GM19035 (cell line): ENCODE measurements around the gene KCNA3.
"Not testable (repeated sequence)": the region's sequence is repeated elsewhere in the genome, so short reads cannot be mapped to it uniquely, and the experiment has no call there.

ENCODE experiments used
- ATAC-seq: cut with Tn5 transposase; IDR thresholded peaks from one replicate; pipeline ENCODE4 v1.9.1; 2021; ENCODE audit not compliant: unreplicated experiment

KCNA3 gene

DNA sequence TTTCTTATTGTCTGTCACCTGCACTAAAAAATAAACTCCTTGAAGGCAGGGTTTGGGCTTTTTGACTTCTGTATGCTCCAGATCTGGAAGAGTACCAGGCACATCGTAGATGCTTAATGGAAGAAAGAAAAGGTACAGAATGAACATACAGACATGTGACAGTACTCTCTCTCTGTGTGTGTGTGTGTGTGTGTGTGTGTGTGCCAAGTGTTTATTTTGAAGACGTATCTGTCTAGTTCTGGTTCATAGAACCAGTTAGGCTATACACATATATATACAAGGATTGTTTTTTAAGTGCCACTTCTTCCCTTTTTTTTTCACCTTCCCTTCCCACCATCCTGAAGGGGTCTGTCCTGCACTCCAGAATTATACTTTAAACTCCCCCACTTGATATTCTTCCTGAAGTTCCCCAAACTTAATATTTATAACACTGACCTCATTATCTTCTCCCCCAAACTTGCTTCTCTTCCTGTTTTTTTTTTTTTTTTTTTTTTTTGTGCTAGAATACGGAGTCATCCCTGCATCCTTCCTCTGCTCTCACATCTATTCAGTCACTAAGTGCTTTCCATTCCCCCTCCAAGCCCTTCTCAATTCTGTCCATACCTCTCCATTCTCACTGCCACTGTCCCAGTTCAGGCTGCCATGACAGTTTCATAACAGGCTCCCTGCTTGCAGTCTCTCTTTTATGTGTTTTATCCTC lies 5.4 kb upstream of the KCNA3 start:
- ATAC-seq: no peak

DNA sequence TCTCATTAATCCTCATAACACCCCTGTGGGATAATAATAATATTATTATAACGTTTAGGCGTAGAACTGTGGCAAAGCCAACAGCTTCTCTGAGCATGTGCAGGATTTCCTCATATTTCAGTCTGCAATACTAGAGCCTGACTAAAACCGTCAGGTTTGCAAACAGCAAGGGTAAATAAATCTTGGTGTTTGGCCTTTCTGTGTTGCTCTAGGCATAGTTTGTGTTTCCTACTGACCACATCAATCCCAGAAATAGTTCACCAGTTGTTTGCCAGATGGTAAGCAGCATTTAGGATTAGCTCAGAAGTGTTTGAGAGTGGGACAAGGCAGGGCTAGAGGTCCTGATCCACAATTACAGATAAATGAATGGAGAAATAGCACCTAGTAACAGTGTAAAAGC lies 2.8 kb upstream of the KCNA3 start:
- ATAC-seq: no peak

DNA sequence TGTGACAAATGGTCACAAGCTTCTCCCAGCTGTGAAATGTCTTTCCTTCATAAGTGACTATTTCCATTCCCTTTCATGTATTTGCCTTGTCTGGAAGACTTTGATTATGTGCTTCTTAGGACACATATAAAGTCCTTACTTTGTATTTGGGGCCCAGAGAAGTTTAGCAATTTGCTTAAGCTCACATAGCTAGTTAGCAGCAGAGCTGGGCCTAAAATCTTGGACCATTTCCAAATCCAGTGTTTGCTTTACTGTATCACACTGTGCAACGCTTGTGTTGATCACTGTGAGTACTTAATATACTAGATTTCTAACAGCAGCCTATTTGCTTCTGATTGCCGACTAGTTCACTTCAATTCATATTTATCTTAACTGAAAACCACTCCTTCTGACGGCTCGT lies 2.2 kb upstream of the KCNA3 start:
- no peak for ATAC-seq

DNA sequence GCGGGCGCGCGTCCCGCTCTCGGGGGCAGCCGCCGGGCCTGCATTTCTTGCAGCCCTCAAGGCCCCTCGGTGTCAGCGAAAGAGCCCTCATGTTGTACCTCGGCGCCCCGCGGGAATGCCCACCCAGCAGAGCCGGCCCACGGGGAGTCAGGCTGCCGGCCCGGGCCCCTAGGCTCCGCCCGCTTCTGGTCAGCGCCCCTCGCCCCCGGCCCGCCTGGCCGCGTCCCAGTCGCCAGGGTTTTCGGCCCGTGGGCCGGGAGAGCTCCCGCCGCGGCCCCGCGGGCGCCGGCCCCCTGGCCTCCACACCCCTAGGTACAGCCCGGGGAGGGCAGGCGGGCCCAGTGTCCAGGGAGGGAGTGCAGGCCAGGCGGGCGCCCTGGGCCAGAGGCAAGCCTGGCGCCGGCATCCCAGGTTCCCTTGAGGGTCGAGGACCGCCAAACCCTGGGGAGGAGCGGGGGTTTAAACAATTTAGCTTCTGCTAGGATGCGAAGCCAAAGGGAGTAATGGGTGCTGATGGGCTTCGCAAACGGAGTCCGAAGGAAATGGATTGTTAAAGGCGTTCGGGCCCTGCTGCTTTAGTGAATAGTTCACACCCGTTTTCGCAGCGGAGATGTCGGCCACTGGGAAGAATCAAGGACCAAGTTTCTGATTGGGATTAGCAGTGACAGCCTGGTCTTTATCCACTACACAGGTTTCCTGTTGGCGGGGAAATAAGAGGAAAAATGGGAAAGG lies 486 bp upstream of the KCNA3 start:
- ATAC-seq: no peak

DNA sequence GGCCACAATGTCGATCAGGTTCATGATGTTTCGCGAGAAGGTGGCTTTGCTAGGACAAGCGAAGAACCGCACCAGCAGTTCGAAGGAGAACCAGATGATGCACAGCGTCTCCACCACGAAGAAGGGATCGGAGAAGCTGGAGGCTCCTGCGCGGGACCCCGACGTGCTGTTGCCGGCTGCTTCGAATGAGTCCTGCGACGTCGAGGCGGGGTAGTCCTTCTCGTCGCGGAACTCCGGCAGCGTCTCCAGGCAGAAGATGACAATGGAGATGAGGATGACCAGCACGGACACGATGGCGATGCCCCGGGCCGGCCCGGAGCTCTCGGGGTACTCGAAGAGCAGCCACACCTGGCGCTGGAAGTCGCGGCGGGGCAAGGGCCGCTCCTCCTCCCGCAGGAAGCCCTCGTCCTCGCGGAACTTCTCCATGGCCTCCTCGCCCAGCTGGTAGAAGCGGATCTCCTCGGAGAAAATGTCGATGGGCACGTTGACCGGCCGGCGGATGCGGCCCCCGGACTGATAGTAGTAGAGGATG lies 869 bp downstream of the KCNA3 start:
- no peak for ATAC-seq

DNA sequence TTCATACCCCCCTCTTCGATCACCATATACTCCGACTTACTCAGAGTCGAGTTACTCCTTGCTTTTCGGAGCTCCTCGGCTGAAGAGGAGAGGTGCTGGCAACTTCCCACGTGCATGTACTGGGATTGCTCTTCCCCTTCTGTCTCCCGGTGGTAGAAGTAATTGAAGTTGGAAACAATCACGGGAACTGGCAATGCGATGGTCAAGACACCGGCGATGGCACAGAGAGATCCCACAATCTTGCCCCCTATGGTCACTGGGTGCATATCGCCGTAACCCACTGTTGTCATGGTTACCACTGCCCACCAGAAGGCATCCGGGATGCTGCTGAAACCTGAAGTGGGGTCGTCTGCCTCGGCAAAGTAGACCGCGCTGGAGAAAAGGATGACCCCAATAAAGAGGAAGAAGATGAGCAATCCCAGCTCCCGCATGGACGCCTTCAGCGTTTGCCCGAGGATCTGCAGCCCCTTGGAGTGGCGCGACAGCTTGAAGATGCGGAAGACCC lies 1.5 kb downstream of the KCNA3 start:
- ATAC-seq: no peak

DNA sequence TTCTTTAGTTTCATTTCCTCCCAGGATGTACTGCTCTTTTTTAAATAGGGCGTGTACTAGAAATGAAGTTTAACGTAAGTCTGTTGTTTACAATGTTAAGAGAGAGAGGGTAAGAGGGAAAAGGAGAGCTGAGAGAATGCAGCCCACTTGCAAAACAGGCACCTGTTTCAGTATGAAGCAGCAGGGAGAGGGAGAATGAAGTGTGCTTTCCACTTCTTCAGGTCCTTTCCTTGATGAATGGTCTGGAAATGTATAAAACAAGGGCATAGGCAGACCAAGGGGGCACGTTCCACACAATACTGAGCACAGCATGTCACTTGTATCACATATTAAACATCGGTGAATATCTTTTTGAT lies 2.0 kb downstream of the KCNA3 start:
- ATAC-seq: peak; percentile 41

DNA sequence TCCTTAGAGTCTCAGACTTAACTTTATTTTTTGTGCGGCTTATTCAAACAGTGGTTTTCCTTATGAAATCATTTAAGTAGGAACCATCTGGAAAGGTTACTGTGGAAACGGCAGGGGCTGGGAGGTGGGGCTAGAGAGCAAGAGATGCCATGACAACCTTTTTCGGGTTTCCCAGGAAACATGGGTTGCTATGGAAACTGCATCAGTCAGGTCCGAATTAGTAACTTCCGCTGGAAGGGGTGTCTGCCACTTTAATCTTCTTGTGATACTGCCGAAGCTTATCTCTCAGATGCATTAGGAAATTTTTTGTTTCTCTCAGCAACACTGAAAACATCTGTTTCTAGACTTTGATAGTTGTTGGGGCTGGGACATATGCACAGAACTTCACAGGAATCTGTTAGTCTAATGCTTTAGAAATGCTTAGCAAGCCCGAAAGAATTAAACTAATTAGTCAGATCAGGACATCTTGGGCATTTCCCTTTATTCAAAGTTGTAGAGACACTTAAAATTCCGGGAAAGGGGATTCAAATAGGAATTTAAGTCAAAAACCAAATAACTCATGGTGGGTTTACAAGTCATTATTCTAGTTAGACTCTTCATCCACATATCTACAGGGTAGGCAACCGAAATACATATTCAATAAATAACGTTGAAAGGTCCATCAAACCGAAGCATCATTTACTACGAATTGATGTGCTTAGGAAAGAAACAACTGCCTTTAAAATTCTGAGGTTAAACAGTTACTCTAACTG lies 2.6 kb downstream of the KCNA3 start:
- ATAC-seq: no peak

DNA sequence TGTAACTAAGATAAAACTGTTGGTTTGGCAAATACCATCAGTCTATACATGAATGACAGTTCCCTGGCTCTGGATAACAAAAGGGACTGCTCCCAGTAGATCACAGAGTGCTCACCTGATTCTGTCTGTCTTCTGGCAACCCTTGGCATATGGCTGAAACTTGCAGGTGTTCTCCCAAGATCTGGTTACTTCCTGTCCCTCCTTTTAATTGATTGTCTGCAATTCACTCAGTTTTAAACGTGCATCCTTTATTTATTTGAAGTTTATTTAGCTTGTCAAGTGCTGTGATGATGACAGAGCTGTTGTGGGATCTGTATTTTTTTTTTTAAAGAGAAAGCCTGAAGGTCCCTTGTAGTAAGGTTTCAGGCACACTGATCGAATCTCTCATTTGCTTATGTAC lies 3.4 kb downstream of the KCNA3 start:
- ATAC-seq: no peak

DNA sequence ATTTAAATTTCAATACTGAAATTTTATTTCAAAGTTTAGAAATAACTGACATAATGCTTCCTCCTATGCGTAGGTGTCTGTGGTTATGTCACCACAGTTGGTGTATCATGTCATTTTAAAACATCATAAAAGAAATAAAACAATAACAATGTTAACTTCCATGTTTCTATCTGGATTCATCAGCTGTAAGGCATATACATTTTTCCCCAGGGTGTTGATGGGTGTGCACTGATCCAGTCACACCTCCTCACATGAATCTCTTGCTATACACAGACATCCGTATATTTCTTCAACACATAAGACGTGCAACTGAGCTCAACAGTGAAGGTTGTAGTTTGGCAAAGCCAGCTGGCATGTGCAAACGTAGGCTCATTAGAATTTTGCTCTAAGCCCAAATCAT lies 6.2 kb downstream of the KCNA3 start:
- ATAC-seq: no peak

DNA sequence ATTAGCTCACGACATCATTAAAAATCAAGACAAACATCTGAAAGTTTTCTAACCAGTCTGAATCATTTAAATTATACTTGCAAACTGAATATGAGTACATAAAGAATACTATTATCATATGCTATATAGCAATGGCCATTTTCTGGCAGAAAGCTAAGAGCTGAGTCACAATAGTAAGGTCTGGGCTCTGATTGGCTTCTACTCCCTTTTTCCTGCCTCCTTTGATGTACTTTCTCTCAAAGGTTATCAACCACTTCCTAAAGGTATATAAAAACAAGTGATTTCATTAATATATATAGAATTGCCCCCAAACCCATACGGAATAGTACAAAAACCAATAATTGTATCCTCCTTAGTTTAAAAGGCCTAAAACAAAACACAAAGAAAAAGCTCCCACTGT lies 7.0 kb downstream of the KCNA3 start:
- ATAC-seq: no peak

DNA sequence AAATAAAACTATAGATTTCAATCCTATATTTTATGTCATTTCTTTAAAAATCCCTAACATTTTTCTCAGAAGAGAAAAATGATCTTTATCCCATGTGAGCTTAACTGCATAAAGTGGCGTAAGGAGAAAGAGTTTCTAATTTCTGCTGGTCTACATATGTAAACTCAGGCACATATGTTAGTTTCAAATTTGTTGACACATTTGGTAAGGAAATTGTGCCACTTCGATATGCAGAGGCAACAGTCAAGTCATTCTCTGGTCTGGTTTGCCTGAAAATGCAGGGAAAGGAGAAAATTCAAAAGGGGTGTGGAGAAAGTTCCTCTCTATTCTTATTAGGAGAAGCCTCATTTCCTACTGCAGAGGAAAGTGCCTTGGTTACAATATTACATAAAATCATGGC lies 11.5 kb downstream of the KCNA3 start:
- no peak for ATAC-seq

DNA sequence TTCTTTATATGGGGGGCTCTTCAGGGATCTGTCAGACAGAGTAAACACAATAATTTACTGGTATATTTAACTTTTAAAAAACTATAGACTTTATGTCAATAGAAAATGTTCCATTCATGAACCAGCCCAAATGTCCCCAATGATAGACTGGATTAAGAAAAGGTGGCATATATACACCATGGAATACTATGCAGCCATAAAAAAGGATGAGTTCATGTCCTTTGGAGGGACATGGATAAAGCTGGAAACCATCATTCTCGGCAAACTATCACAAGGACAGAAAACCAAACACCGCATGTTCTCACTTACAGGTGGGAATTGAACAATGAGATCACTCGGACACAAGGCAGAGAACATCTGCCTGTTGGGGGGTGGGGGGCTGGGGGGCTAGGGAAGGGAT lies 15.2 kb downstream of the KCNA3 start:
- ATAC-seq: not testable (repeated sequence)

DNA sequence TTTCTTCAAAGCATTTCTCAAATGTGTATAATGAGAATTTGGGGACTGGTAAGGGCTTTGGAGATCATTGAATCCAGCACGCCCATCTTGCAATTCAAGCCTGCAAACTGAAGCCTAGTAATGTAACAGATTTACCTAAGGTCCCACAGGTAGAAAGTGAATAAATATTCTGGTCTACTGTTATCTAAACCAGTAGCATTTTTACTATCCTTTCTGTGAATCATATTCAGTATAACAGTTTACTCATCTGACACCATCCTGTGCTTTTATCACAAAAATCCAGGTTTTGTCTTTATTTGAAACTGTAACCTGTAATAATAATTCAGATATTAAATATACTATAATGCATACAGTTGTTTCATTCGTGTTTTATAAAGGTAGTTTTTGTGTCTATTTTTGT lies 17.4 kb downstream of the KCNA3 start:
- no peak for ATAC-seq

DNA sequence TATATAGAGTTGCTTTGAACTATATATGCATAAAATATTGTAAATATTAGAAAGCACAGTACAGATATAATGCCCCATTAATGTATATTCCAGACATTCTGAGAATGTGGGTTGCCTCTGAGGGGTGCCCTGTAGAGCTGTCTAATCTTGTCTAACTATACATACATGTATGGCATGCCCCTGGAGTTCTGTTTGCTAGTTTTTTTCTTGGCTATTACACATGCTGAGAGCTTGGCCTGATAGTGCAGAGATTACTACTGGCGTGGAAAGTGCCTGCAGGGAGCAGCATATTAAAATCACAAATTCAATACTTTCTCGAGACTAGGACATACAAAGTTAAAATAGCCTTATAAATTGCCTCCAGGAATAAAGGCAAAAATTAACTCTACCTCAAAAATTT lies 24.1 kb downstream of the KCNA3 start:
- ATAC-seq: no peak

DNA sequence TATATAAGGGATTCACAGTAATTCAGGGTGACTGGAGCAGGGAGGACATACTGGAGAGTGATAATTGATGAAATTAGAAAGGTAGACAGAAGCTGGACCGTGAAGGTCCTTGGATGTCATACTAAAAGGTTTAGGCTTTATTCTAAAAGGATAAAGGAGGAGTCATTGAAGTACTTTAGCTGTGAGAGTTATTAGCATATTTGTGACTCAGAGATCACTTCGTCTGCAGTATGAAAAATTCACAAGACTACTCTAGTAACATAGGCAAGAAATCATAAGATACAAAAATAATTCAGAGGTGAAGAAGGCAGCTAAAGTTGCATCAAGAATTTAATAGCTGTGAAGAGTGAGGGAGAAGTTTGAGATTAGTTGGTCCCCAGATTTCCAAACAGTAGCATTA lies 26.3 kb downstream of the KCNA3 start:
- ATAC-seq: no peak

DNA sequence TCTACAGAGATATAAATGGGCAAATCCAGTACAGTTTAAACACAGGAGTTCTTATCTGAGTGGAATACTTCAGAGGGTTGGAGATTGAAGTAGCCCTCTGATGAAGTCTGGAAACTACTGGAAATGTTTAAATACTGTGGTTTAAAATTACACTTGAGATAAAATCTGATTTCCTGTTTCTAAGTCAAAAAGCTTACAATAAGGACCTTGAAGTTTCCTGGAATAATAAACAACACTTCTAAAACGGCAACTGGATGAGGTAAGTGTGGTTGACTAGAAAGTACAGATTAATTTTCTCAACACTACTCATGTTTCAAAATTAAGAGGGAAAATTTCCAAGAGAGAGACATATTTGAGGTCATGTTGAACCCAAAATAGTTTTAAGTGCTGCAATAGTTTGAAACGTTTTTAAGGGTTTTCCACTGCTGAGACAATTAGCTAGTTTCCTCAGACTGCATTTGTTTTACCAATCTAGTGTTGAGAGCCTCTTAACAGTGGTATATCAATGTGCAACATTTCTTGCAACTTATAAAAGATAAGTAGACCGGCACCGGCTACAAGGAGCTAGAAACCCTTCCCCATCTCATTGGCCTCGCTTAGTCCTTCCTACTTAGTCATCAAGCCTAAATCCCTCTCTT lies 27.4 kb downstream of the KCNA3 start:
- ATAC-seq: no peak

DNA sequence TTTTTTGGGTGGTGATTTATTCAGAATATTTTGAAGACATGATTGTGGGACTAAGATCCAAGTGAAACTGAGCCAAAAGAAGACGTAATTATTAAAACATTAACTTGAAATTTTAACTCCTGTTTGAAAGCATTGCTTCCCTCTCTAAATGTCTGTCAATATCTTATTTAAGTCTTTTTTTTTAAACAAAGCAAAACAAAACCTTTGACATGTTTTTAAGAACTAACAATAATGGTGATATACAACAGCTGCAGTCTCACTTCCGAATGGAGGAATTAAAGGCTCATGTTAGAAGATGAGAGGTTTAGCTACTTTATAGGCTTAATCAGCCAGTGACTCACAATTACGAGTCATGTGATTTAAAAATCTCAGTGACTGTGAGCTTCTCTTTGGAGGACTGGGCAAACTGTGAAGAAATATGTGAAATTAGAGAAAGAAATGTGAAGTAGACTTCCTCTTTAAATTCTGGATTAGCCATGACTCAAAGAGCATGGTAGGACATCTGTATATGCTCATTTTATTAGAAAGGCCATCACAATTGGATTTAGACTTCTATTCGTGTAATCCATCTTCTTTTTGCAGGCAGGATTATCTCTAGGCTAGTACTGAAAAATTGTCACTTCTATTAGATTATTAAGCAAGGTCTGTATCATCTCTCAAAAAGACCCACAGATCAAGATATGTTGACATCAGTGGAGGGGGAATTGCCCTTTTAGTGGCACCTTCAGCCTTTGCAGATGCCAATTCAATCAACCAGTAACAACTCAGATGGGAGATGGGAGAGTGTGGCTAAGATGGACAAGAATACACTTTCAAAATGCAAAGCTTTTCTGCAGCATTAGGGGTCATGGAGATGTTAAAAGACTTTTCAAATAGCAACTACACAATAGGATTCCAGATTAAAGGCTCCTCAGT lies 28.7 kb downstream of the KCNA3 start:
- no peak for ATAC-seq

DNA sequence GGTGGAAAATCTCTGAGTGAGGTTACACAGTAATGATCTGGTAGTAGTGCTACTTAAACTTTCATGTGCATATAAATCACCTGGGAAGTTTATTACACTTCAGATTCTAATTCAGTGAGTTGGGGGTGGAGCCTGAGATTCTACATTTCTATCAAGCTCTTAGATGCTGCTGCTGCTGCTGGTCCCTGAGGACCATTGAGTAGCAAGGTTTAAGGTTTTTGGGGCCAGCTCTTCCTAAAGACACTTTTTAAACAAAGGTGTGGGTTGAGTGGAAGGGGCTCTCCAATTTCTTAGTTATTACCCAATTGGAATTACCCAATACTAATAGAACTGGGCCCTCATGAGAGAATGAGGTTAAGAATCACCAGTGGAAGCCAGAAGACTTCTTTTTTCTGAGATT lies 29.5 kb downstream of the KCNA3 start:
- ATAC-seq: no peak

DNA sequence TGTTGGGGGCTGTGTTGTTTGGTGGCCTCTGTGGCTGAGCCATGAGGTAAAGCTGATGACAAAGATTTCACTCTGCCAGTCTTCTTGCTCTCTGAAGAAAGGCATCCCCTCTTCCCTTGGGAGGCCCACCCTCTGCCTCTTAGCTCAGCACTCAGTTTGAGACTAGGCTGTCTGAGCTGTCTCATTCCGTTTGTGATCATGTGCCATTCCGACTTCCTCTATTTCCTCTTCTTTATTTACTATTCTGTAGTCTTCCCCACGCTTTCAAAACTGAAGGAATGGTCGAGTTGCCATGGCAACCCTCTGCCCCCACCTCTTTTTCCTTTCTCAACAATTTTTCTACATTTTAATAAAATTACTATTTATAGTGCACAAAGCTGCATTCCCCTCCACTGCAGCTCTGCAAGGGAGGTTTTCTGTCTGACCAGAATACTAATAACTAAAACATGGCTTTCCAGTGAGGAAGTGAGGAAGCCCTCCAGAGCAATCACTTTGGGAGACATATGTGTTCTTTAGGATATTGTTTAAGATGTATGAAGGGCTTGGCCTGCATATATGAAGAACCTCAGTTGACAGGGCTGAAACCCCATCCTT lies 30.8 kb downstream of the KCNA3 start:
- no peak for ATAC-seq
